PC-9 (cell line): ENCODE measurements around the gene RNF145.

Experiments
- CTCF ChIP-seq: fragments of 200-600 bp; sonication (generic); conservative IDR thresholded peaks from 2 replicates; pipeline ENCODE4 v1.6.1; 2017; ENCODE audit warnings: mixed run types, antibody characterized with exemption, mild to moderate bottlenecking, moderate library complexity
- EZH2 ChIP-seq: fragments of 200-600 bp; sonication (generic); IDR thresholded peaks from 2 replicates; pipeline ENCODE4 v1.8.0; 2017; ENCODE audit warnings: antibody characterized with exemption, low read depth

- TF ChIP-seq CTCF (no peak), EZH2 (no peak)
These were observed 21.8 kb upstream of the RNF145 start for GRCh38 chr5:159231167-159231566.
